ENCODE results near the gene COLEC12. TPM values are rescaled to one million over a fixed set of nuclear protein-coding genes. Genes with fewer than 3 reads are reported as not detected.

COLEC12 gene
- polyA plus RNA-seq, 1 donor (not counting 4 experiments of a cell fraction or from before 2014, with no cell fraction given), result not detected

DNA sequence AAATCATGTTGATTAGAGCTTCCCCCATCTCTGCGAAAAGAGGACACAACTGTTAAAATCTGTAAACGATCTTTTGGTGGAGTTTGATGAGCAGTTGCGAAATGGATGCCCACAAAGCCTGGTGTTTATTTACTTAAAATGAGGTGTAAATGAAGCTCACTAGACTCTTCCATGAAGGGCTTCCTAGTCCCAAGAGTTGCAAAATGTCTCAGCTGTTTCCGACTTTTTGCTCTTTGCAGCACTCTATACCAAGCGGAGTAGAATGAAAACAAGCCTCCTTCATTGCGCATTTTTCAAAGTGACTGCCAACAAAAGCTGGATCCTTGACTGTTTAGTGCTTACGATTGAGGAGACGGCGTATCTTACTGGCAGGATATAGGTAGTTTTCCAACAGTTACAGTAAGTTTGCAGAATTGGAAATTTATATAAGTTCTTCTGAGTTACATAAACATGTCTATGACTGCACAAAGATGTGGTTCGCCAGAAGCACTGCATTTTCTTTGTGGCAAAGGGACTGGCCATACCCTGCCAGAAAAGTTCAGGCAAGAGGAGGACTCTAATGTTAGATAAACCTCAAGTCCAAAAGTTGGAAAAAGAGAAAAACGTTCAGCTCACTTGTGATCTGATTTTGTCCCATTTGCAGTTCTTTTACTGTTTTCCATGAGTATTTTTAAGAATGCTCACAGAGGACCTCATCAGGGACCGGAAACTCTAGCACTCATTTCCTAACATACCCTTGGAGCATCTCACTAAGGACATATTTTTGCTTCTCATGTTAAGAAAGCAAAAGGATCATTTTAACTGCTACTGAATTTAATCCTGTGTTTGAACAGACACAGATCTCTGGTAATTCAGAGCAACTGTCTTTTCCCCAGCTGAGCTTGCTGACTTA, 42.7 kb downstream of the COLEC12 start:
- H3K9me3 ChIP-seq (ENCODE audit: control insufficient read depth, low read depth, low read length), result no peaks in the 10 kb centered on the region
- H3K79me2 ChIP-seq (ENCODE audit: control insufficient read depth, insufficient read depth, low read length), result no peaks in the 10 kb centered on the region
- H3K4me3 ChIP-seq (ENCODE audit: control insufficient read depth in 2 of 3, extremely low read depth in 1 of 3, insufficient read depth in 2 of 3, low read depth in 1 of 3, low read length in 3 of 3), result no peak overlapping the region
- no peaks in the 10 kb centered on the region for H3K4me1 ChIP-seq (ENCODE audit: control insufficient read depth, extremely low read depth, insufficient read depth, low read length)
- no peak overlapping the region for H2AFZ ChIP-seq (ENCODE audit: control insufficient read depth, low read length)
- H4K20me1 ChIP-seq (ENCODE audit: control insufficient read depth, extremely low read depth, insufficient read depth, low read length), result no peaks in the 10 kb centered on the region
- H3K27ac ChIP-seq (ENCODE audit: control insufficient read depth, insufficient read depth, low read length), result no peak overlapping the region
- TF ChIP-seq, protein P1, sequence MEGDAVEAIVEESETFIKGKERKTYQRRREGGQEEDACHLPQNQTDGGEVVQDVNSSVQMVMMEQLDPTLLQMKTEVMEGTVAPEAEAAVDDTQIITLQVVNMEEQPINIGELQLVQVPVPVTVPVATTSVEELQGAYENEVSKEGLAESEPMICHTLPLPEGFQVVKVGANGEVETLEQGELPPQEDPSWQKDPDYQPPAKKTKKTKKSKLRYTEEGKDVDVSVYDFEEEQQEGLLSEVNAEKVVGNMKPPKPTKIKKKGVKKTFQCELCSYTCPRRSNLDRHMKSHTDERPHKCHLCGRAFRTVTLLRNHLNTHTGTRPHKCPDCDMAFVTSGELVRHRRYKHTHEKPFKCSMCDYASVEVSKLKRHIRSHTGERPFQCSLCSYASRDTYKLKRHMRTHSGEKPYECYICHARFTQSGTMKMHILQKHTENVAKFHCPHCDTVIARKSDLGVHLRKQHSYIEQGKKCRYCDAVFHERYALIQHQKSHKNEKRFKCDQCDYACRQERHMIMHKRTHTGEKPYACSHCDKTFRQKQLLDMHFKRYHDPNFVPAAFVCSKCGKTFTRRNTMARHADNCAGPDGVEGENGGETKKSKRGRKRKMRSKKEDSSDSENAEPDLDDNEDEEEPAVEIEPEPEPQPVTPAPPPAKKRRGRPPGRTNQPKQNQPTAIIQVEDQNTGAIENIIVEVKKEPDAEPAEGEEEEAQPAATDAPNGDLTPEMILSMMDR (optimal IDR thresholded peaks at IDR 0.05 in 1 of 3, IDR thresholded peaks at IDR 0.05 in 1 of 3, conservative IDR thresholded peaks at IDR 0.05 in 1 of 3; ENCODE audit: extremely low read depth in 1 of 3, insufficient read depth in 2 of 3, low read length in 3 of 3), result no peak
- TF ChIP-seq EZH2 (IDR thresholded peaks at IDR 0.05; ENCODE audit: low read length), result no peak
- no peaks in the 10 kb centered on the region for H3K27me3 ChIP-seq (ENCODE audit: control insufficient read depth, extremely low read depth, insufficient read depth, low read length)
- no peak overlapping the region for H3K4me2 ChIP-seq (ENCODE audit: control insufficient read depth, extremely low read depth, insufficient read depth, low read depth, low read length)
- H3K9ac ChIP-seq (ENCODE audit: control insufficient read depth, extremely low read depth, insufficient read depth, low read length), result no peak overlapping the region
- FAIRE-seq, result no peak
- no peaks in the 10 kb centered on the region for H3K36me3 ChIP-seq (ENCODE audit: control insufficient read depth in 2 of 2, extremely low read depth in 1 of 2, insufficient read depth in 2 of 2, low read length in 2 of 2)
- H3K9me1 ChIP-seq (ENCODE audit: control insufficient read depth, extremely low read depth, insufficient read depth, low read length), result no peaks in the 10 kb centered on the region
- no peak for DNase-seq (ENCODE audit: low read depth, low spot score)
- dilution Hi-C loops (cut with MboI; ENCODE audit: extremely low pct_ligation_motif_present, low sequenced_read_pairs), result no loop called here

DNA sequence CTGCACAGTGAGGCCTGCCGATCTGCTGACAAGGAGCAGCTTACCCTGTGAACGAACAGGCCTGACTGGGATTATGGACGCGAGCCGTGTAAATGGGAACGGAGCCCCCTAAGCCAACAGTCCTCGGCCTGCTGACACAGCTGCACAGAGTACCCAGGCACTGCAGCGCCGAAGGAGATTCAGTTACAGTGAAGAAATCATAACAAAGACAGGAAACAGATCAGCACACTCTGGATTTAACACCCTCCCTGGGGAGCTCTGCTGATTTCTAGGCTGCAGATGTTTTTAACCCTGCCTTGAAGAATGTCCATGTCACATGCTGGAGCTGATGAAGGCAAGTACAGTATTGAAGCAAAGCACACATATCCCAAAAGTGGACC, 43.4 kb downstream of the COLEC12 start:
- no peaks in the 10 kb centered on the region for H3K79me2 ChIP-seq (ENCODE audit: control insufficient read depth, insufficient read depth, low read length)
- no peak for FAIRE-seq
- H3K4me3 ChIP-seq (ENCODE audit: control insufficient read depth in 2 of 3, extremely low read depth in 1 of 3, insufficient read depth in 2 of 3, low read depth in 1 of 3, low read length in 3 of 3), result no peak overlapping the region
- H3K36me3 ChIP-seq (ENCODE audit: control insufficient read depth in 2 of 2, extremely low read depth in 1 of 2, insufficient read depth in 2 of 2, low read length in 2 of 2), result no peaks in the 10 kb centered on the region
- no peaks in the 10 kb centered on the region for H3K4me1 ChIP-seq (ENCODE audit: control insufficient read depth, extremely low read depth, insufficient read depth, low read length)
- H3K27me3 ChIP-seq (ENCODE audit: control insufficient read depth, extremely low read depth, insufficient read depth, low read length), result no peaks in the 10 kb centered on the region
- no peaks in the 10 kb centered on the region for H4K20me1 ChIP-seq (ENCODE audit: control insufficient read depth, extremely low read depth, insufficient read depth, low read length)
- H3K9me3 ChIP-seq (ENCODE audit: control insufficient read depth, low read depth, low read length), result no peaks in the 10 kb centered on the region
- H3K9ac ChIP-seq (ENCODE audit: control insufficient read depth, extremely low read depth, insufficient read depth, low read length), result no peak overlapping the region
- H3K4me2 ChIP-seq (ENCODE audit: control insufficient read depth, extremely low read depth, insufficient read depth, low read depth, low read length), result no peak overlapping the region
- H2AFZ ChIP-seq (ENCODE audit: control insufficient read depth, low read length), result no peak overlapping the region
- DNase-seq (ENCODE audit: low read depth, low spot score), result no peak
- no peaks in the 10 kb centered on the region for H3K9me1 ChIP-seq (ENCODE audit: control insufficient read depth, extremely low read depth, insufficient read depth, low read length)
- TF ChIP-seq EZH2 (IDR thresholded peaks at IDR 0.05; ENCODE audit: low read length), result no peak
- TF ChIP-seq, protein P1 (optimal IDR thresholded peaks at IDR 0.05 in 1 of 3, IDR thresholded peaks at IDR 0.05 in 1 of 3, conservative IDR thresholded peaks at IDR 0.05 in 1 of 3; ENCODE audit: extremely low read depth in 1 of 3, insufficient read depth in 2 of 3, low read length in 3 of 3), result no peak
- H3K27ac ChIP-seq (ENCODE audit: control insufficient read depth, insufficient read depth, low read length), result no peak overlapping the region
- dilution Hi-C loops (cut with MboI; ENCODE audit: extremely low pct_ligation_motif_present, low sequenced_read_pairs), result no loop called here

Data from keratinocyte (primary cell).